SU-DHL-6 (cell line): ENCODE measurements around the gene OBI1.

ENCODE experiments used
- H2AFZ ChIP-seq: fragments of 200-600 bp; sonication (generic); 2 replicates; pipeline ENCODE4 v1.6.1; 2014; ENCODE audit warnings: low read depth, mild to moderate bottlenecking, moderate library complexity, mixed read lengths, antibody characterized with exemption, low read length; ENCODE audit not compliant: severe bottlenecking
- H3F3A ChIP-seq: fragments of 200-600 bp; shearing (Covaris generic); 2 replicates; pipeline ENCODE4 v1.6.0; 2016; ENCODE audit warnings: antibody characterized with exemption, mild to moderate bottlenecking; ENCODE audit not compliant: insufficient read depth
- H3K27ac ChIP-seq: fragments of 200-600 bp; sonication (generic); 2 replicates; pipeline ENCODE4 v1.5.1; 2016; ENCODE audit warnings: low read depth, mild to moderate bottlenecking, low read length, moderate library complexity, mixed read lengths
- H3K27me3 ChIP-seq: fragments of 200-600 bp; sonication (generic), shearing (Covaris generic); 2 replicates; pipeline ENCODE4 v1.6.0; 2014; ENCODE audit warnings: mild to moderate bottlenecking, low read length
- H3K36me3 ChIP-seq: fragments of 200-600 bp; sonication (generic); 2 replicates; pipeline ENCODE4 v1.6.1; 2014; ENCODE audit warnings: mild to moderate bottlenecking, low read length, mixed read lengths
- H3K4me2 ChIP-seq: fragments of 300-600, 200-600 bp; shearing (Covaris generic), sonication (generic); 2 replicates; pipeline ENCODE4 v1.6.0; 2014; ENCODE audit warnings: low read length, low read depth, mild to moderate bottlenecking; ENCODE audit not compliant: poor library complexity, severe bottlenecking
- H3K4me3 ChIP-seq: fragments of 200-600 bp; sonication (generic); 2 replicates; pipeline ENCODE4 v1.5.1; 2014; ENCODE audit warnings: antibody characterized with exemption, low read length, mild to moderate bottlenecking, mixed read lengths; ENCODE audit not compliant: insufficient read depth, poor library complexity, severe bottlenecking
- H3K79me2 ChIP-seq: fragments of 200-600 bp; sonication (generic); 2 replicates; pipeline ENCODE4 v1.6.1; 2014; ENCODE audit warnings: mild to moderate bottlenecking, low read length, moderate library complexity; ENCODE audit not compliant: insufficient read depth
- H3K9ac ChIP-seq: fragments of 200-600 bp; sonication (generic); 2 replicates; pipeline ENCODE4 v1.7.0; 2014; ENCODE audit warnings: mild to moderate bottlenecking, low read length
- H3K9me2 ChIP-seq: fragments of 200-600 bp; sonication (generic); replicated peaks from 2 replicates; pipeline ENCODE4 v1.6.1; 2014; ENCODE audit warnings: low read length; ENCODE audit not compliant: insufficient read depth
- H3K9me3 ChIP-seq: fragments of 200-600 bp; sonication (generic); 2 replicates; pipeline ENCODE4 v1.6.1; 2014; ENCODE audit warnings: low read length, mixed read lengths; ENCODE audit not compliant: insufficient read depth
- H4K20me1 ChIP-seq: fragments of 200-600 bp; sonication (generic); 2 replicates; pipeline ENCODE4 v1.6.1; 2014; ENCODE audit warnings: low read depth, mild to moderate bottlenecking, antibody characterized with exemption, low read length, moderate library complexity, mixed read lengths
- CTCF ChIP-seq: fragments of 200-600 bp; sonication (generic); IDR thresholded peaks from one replicate; pipeline ENCODE4 v1.5.1; 2017; ENCODE audit warnings: antibody characterized with exemption, mild to moderate bottlenecking, low read length, moderate library complexity; ENCODE audit not compliant: insufficient read depth, poor library complexity, severe bottlenecking
- EZH2phosphoT487 ChIP-seq: fragments of 200-600 bp; sonication (generic), shearing (Covaris generic); conservative IDR thresholded peaks from 2 replicates; pipeline ENCODE4 v1.6.1; 2018; ENCODE audit warnings: mild to moderate bottlenecking, antibody characterized with exemption, low read length, moderate library complexity, mixed read lengths

Gene OBI1

GRCh38 chr13:78630511-78630910, 28.4 kb downstream of the OBI1 start:
- no peaks in the 10 kb centered on the region for H3K27me3 ChIP-seq

GRCh38 chr13:78625384-78625783, 33.6 kb downstream of the OBI1 start:
- H3F3A ChIP-seq = no peaks in the 10 kb centered on the region
- H3K9me2 ChIP-seq = no peaks in the 10 kb centered on the region
- no peak overlapping the region for H3K4me2 ChIP-seq
- no peaks in the 10 kb centered on the region for H3K9me3 ChIP-seq
- no peak overlapping the region for H2AFZ ChIP-seq
- no peaks in the 10 kb centered on the region for H3K27me3 ChIP-seq
- no peak for TF ChIP-seq EZH2phosphoT487
- TF ChIP-seq CTCF = no peak
- peaks cover 28% of the 10 kb centered on the region; the same call in 1 of the 2 replicates for H3K79me2 ChIP-seq
- peaks cover 35% of the 10 kb centered on the region for H3K36me3 ChIP-seq
- no peak overlapping the region for H3K9ac ChIP-seq
- H3K4me3 ChIP-seq = no peak overlapping the region
- H3K27ac ChIP-seq = no peak overlapping the region
- 0 out of 2 replicates have a peak, but pooled peaks cover 3% of the 10 kb centered on the region for H4K20me1 ChIP-seq

More at GRCh38 chr13:78630511-78630910, 28.4 kb downstream of the OBI1 start:
- Histone ChIP-seq H3F3A (no peaks in the 10 kb centered on the region), H3K27ac (no peak overlapping the region), H3K9me2 (no peaks in the 10 kb centered on the region), H3K4me3 (no peak overlapping the region), H2AFZ (no peak overlapping the region), H3K79me2 (peaks cover 10% of the 10 kb centered on the region; the same call in 1 of the 2 replicates), H3K9me3 (no peaks in the 10 kb centered on the region), H4K20me1 (0 out of 2 replicates have a peak, but pooled peaks cover 3% of the 10 kb centered on the region), H3K9ac (no peak overlapping the region), H3K36me3 (peaks cover 47% of the 10 kb centered on the region), H3K4me2 (no peak overlapping the region)
- TF ChIP-seq CTCF (no peak), EZH2phosphoT487 (no peak)

GRCh38 chr13:78623132-78623531, 35.8 kb downstream of the OBI1 start:
- H3K9me3 ChIP-seq = no peaks in the 10 kb centered on the region
- peaks cover 6% of the 10 kb centered on the region for H4K20me1 ChIP-seq
- no peak overlapping the region for H3K9ac ChIP-seq
- H3K9me2 ChIP-seq = no peaks in the 10 kb centered on the region
- TF ChIP-seq EZH2phosphoT487 (no peak), CTCF (no peak)
- no peak overlapping the region for H3K4me2 ChIP-seq
- no peak overlapping the region for H2AFZ ChIP-seq
- H3K36me3 ChIP-seq = peaks cover 20% of the 10 kb centered on the region; the same call in 1 of the 2 replicates
- no peak overlapping the region for H3K4me3 ChIP-seq
- H3F3A ChIP-seq = no peaks in the 10 kb centered on the region
- no peaks in the 10 kb centered on the region for H3K27me3 ChIP-seq
- no peak overlapping the region for H3K27ac ChIP-seq
- H3K79me2 ChIP-seq = peaks cover 24% of the 10 kb centered on the region
